RWPE1 (cell line): ENCODE results near the gene GDF9.

Source experiments
- CTCF ChIA-PET: fragments of 350-600 bp; sonication (Branson Sonifier 250); formaldehyde crosslinking; extraction: SDS; loops from one replicate; lab custom pipeline; 2021; lab: Yijun Ruan, JAX
- POLR2A ChIA-PET: fragments of 400-600 bp; formaldehyde crosslinking; extraction: SDS; loops from one replicate; lab custom pipeline; 2020; ENCODE audit warnings: antibody characterized with exemption; ENCODE audit not compliant: low non-redundant PET; lab: Yijun Ruan, JAX
- DNase-seq: peaks from one replicate; pipeline ENCODE4 v3.0.0; 2012; ENCODE audit warnings: low spot score
- H3K27ac ChIP-seq: fragments of 450-650 bp; 2 replicates; pipeline ENCODE4 v1.5.1; 2017
- CTCF ChIP-seq: fragments of 450-650 bp; conservative IDR thresholded peaks from 2 replicates; pipeline ENCODE4 v1.5.1; 2017; ENCODE audit warnings: low read depth, mild to moderate bottlenecking

GDF9 gene

GRCh38 chr5:132848270-132848669, 18.0 kb downstream of the GDF9 start:
- no peak for DNase-seq
- POLR2A ChIA-PET = no interaction called here
- no peak for TF ChIP-seq CTCF
- CTCF ChIA-PET = interaction anchor here (0.6 to 0.7 kb wide), 2 partner anchors 21 to 159 kb away, joined by 3 read pairs; no protein-coding TSS in a partner anchor
- H3K27ac ChIP-seq = no peak overlapping the region

GRCh38 chr5:132841305-132841704, 25.0 kb downstream of the GDF9 start:
- ChIA-PET POLR2A (interaction anchor here (0.7 kb wide), 1 partner anchor 15 kb away, joined by 3 read pairs; no protein-coding TSS in a partner anchor), CTCF (interaction anchor here (0.6 to 1.2 kb wide), 2 partner anchors 21 to 383 kb away, joined by 3 to 4 read pairs; no protein-coding TSS in a partner anchor)
- no peak for TF ChIP-seq CTCF
- no peak for DNase-seq
- peak overlapping the region; percentile 48 for H3K27ac ChIP-seq

GRCh38 chr5:132840896-132841295, 25.4 kb downstream of the GDF9 start:
- CTCF ChIA-PET = interaction anchor here (0.6 to 1.2 kb wide), 2 partner anchors 21 to 384 kb away, joined by 3 to 4 read pairs; no protein-coding TSS in a partner anchor
- POLR2A ChIA-PET = interaction anchor here (0.7 kb wide), 1 partner anchor 15 kb away, joined by 3 read pairs; no protein-coding TSS in a partner anchor
- DNase-seq = no peak
- TF ChIP-seq CTCF = no peak
- peak overlapping the region; percentile 48 for H3K27ac ChIP-seq

- CTCF ChIA-PET = interaction anchor here (0.5 to 0.7 kb wide), 2 partner anchors 26 to 43 kb away, joined by 3 read pairs; partner anchors contain the start of gene GDF9
- no peak for TF ChIP-seq CTCF
- DNase-seq = no peak
- POLR2A ChIA-PET = no interaction called here
- H3K27ac ChIP-seq = no peak overlapping the region
Observed at GRCh38 chr5:132840313-132840712, 26.0 kb downstream of the GDF9 start.

GRCh38 chr5:132839426-132840301, 26.6 kb downstream of the GDF9 start:
- POLR2A ChIA-PET = no interaction called here
- H3K27ac ChIP-seq = no peak overlapping the region
- no peak for TF ChIP-seq CTCF
- DNase-seq = peak; percentile 45
- CTCF ChIA-PET = interaction anchor here (0.5 to 0.7 kb wide), 3 partner anchors 26 to 44 kb away, joined by 3 read pairs; partner anchors contain the start of gene GDF9

- no peak overlapping the region for H3K27ac ChIP-seq
- DNase-seq = no peak
- TF ChIP-seq CTCF = no peak
- POLR2A ChIA-PET = no interaction called here
- CTCF ChIA-PET = interaction anchor here (1.5 kb wide), 1 partner anchor 9 kb away, joined by 7 read pairs; the partner anchor contains the start of gene SHROOM1
Observed at GRCh38 chr5:132838516-132839282, 27.6 kb downstream of the GDF9 start.
